Chondrocyte (in vitro differentiated cells): Measurements from ENCODE around the gene TSTD2. TPM values are rescaled to one million over a fixed set of nuclear protein-coding genes. Genes with fewer than 3 reads are reported as not detected.

Source experiments
- DNase-seq: peaks from one replicate; pipeline ENCODE4 v3.0.0; 2021; ENCODE audit warnings: mixed read lengths, low spot score
- H3K27ac Mint-ChIP-seq: one replicate; pipeline ENCODE4 v1.8.0; 2021; ENCODE audit warnings: mild to moderate bottlenecking, moderate library complexity, mixed read lengths; ENCODE audit not compliant: unreplicated experiment
- H3K27me3 Mint-ChIP-seq: 2 replicates; pipeline ENCODE4 v1.8.0; 2021; ENCODE audit warnings: low read depth, mixed read lengths
- H3K36me3 Mint-ChIP-seq: 2 replicates; pipeline ENCODE4 v1.8.0; 2021; ENCODE audit warnings: low read depth, mixed read lengths
- H3K4me1 Mint-ChIP-seq: 2 replicates; pipeline ENCODE4 v1.8.0; 2021; ENCODE audit warnings: low read depth, mild to moderate bottlenecking, mixed read lengths
- H3K4me3 Mint-ChIP-seq: one replicate; pipeline ENCODE4 v1.8.0; 2021; ENCODE audit warnings: mild to moderate bottlenecking, moderate library complexity, mixed read lengths; ENCODE audit not compliant: unreplicated experiment
- H3K9me3 Mint-ChIP-seq: 2 replicates; pipeline ENCODE4 v1.8.0; 2021; ENCODE audit warnings: low read depth, mixed read lengths
- CTCF ChIP-seq: fragments of 200-600 bp; sonication (generic); IDR thresholded peaks from 2 replicates; pipeline ENCODE4 v1.5.0; 2021; ENCODE audit warnings: antibody characterized with exemption, mild to moderate bottlenecking, moderate library complexity
- total RNA-seq: library from RNA; stranded (reverse); gene quantifications from 3 replicates; pipeline ENCODE4 v1.2.1, GENCODE V29; 2021

The TSTD2 gene
- total RNA-seq, 1 donor from 2014 or later: 19.6 TPM

GRCh38 chr9:97660340-97660739 lies 27.2 kb upstream of the TSTD2 start:
- Mint-ChIP-seq H3K4me1 (no peaks in the 10 kb centered on the region), H3K27ac (no peak overlapping the region), H3K27me3 (no peaks in the 10 kb centered on the region), H3K9me3 (no peaks in the 10 kb centered on the region), H3K36me3 (peaks cover 48% of the 10 kb centered on the region), H3K4me3 (no peak overlapping the region)
- DNase-seq: no peak
- TF ChIP-seq CTCF: no peak

- no peak for TF ChIP-seq CTCF
- H3K27me3 Mint-ChIP-seq: no peaks in the 10 kb centered on the region
- H3K27ac Mint-ChIP-seq: no peak overlapping the region
- no peaks in the 10 kb centered on the region for H3K4me1 Mint-ChIP-seq
- H3K4me3 Mint-ChIP-seq: no peak overlapping the region
- DNase-seq: no peak
- no peaks in the 10 kb centered on the region for H3K9me3 Mint-ChIP-seq
- peaks cover 47% of the 10 kb centered on the region for H3K36me3 Mint-ChIP-seq
These were observed 26.6 kb upstream of the TSTD2 start for GRCh38 chr9:97659771-97660170.

- H3K36me3 Mint-ChIP-seq: peaks cover 44% of the 10 kb centered on the region
- no peaks in the 10 kb centered on the region for H3K4me1 Mint-ChIP-seq
- H3K27me3 Mint-ChIP-seq: no peaks in the 10 kb centered on the region
- no peak for DNase-seq
- no peaks in the 10 kb centered on the region for H3K9me3 Mint-ChIP-seq
- TF ChIP-seq CTCF: no peak
- no peak overlapping the region for H3K27ac Mint-ChIP-seq
- H3K4me3 Mint-ChIP-seq: no peak overlapping the region
These were observed 25.5 kb upstream of the TSTD2 start for GRCh38 chr9:97658707-97659106.

GRCh38 chr9:97651646-97652045 lies 18.5 kb upstream of the TSTD2 start:
- H3K27me3 Mint-ChIP-seq: no peaks in the 10 kb centered on the region
- no peaks in the 10 kb centered on the region for H3K9me3 Mint-ChIP-seq
- H3K27ac Mint-ChIP-seq: peak overlapping the region; percentile 5

GRCh38 chr9:97647996-97648395 lies 14.8 kb upstream of the TSTD2 start:
- no peak for DNase-seq
- no peaks in the 10 kb centered on the region for H3K9me3 Mint-ChIP-seq
- no peak overlapping the region for H3K27ac Mint-ChIP-seq
- peaks cover 8% of the 10 kb centered on the region for H3K4me1 Mint-ChIP-seq
- H3K4me3 Mint-ChIP-seq: no peak overlapping the region
- no peaks in the 10 kb centered on the region for H3K27me3 Mint-ChIP-seq
- TF ChIP-seq CTCF: no peak
- peaks cover 24% of the 10 kb centered on the region for H3K36me3 Mint-ChIP-seq

More at GRCh38 chr9:97651646-97652045, 18.5 kb upstream of the TSTD2 start:
- peaks cover 27% of the 10 kb centered on the region for H3K36me3 Mint-ChIP-seq
- no peak for DNase-seq
- no peak for TF ChIP-seq CTCF
- no peak overlapping the region for H3K4me3 Mint-ChIP-seq
- H3K4me1 Mint-ChIP-seq: peaks cover 8% of the 10 kb centered on the region
